ENCODE data around the gene ANP32B. TPM values are rescaled to one million over a fixed set of nuclear protein-coding genes. Genes with fewer than 3 reads are reported as not detected.
A peak's percentile ranks its signal among the peaks of the same experiment; 100 is the strongest.

Gene ANP32B
- total and polyA plus RNA-seq, 11 donors = 16.3 to 78.3 (median 57.8) TPM

- no peak overlapping the region for H3K4me3 ChIP-seq
- DNase-seq (no peak), ATAC-seq (peak in 3 of 4 donors; percentile 18 to 53 (median 49))
- no peaks in the 10 kb centered on the region for H3K27me3 ChIP-seq
- 14 to 27% (median 20%) methylated on average over 2 of the region's 2 CpGs for WGBS, 4 donors
- H3K4me1 ChIP-seq = peaks cover 0 to 24% (median 15%) of the 10 kb centered on the region in 12 donors
- peaks cover 0 to 99% (median 96%) of the 10 kb centered on the region in 9 donors for H3K36me3 ChIP-seq
- intact Hi-C loops (cut with DNase I) = no loop called here
- peak overlapping the region in 5 of 12 donors; percentile 7 to 40 (median 13) for H3K27ac ChIP-seq
- TF ChIP-seq POLR2A (IDR thresholded peaks at IDR 0.05) (no peak), CTCF (IDR thresholded peaks at IDR 0.05) (no peak)
- H3K9me3 ChIP-seq = no peaks in the 10 kb centered on the region
Measured at GRCh38 chr9:98010445-98010844, 27.3 kb downstream of the ANP32B start.

GRCh38 chr9:98011122-98011521, 28.0 kb downstream of the ANP32B start:
- Histone ChIP-seq H3K27ac (peak overlapping the region in 1 of 12 donors; percentile 40), H3K36me3 (peaks cover 0 to 99% (median 96%) of the 10 kb centered on the region in 9 donors), H3K4me1 (peaks cover 0 to 20% (median 15%) of the 10 kb centered on the region in 12 donors), H3K27me3 (no peaks in the 10 kb centered on the region), H3K9me3 (no peaks in the 10 kb centered on the region), H3K4me3 (no peak overlapping the region)
- 80 to 83% (median 81%) methylated on average over 7 of the region's 7 CpGs for WGBS, 4 donors
- TF ChIP-seq POLR2A (IDR thresholded peaks at IDR 0.05) (no peak), CTCF (IDR thresholded peaks at IDR 0.05) (no peak)
- intact Hi-C loops (cut with DNase I) = no loop called here
- no peak for ATAC-seq
- DNase-seq = no peak

- ATAC-seq (no peak), DNase-seq (no peak)
- H3K9me3 ChIP-seq = no peaks in the 10 kb centered on the region
- H3K4me3 ChIP-seq = no peak overlapping the region
- no peak for TF ChIP-seq POLR2A (IDR thresholded peaks at IDR 0.05)
- no peak for TF ChIP-seq CTCF (IDR thresholded peaks at IDR 0.05)
- H3K36me3 ChIP-seq = peaks cover 0 to 91% (median 80%) of the 10 kb centered on the region in 9 donors
- no peaks in the 10 kb centered on the region for H3K27me3 ChIP-seq
- no peak overlapping the region for H3K27ac ChIP-seq
- H3K4me1 ChIP-seq = peaks cover 0 to 39% (median under 1%) of the 10 kb centered on the region in 12 donors
- WGBS, 4 donors = 81 to 92% (median 90%) methylated on average over 4 of the region's 4 CpGs
- intact Hi-C loops (cut with DNase I) = loop anchor here in 2 of 10 donors (2.0 to 5.0 kb wide), 2 partner anchors 31 to 34 kb away; partner anchors contain the start of gene ANP32B (in 1 of the 2)
Measured at GRCh38 chr9:98016137-98016680, 33.1 kb downstream of the ANP32B start.

- Histone ChIP-seq H3K9me3 (no peaks in the 10 kb centered on the region), H3K36me3 (peaks cover 0 to 80% (median 69%) of the 10 kb centered on the region in 9 donors), H3K27ac (peak overlapping the region in 4 of 12 donors; percentile 35 to 64 (median 46)), H3K4me1 (peaks cover 0 to 50% (median 5%) of the 10 kb centered on the region in 12 donors), H3K27me3 (no peaks in the 10 kb centered on the region), H3K4me3 (no peak overlapping the region)
- TF ChIP-seq CTCF (IDR thresholded peaks at IDR 0.05) (no peak), POLR2A (IDR thresholded peaks at IDR 0.05) (no peak)
- ATAC-seq (peak in 3 of 4 donors; percentile 14 to 38 (median 23)), DNase-seq (no peak)
- intact Hi-C loops (cut with DNase I) = loop anchor here in 2 of 10 donors (2.0 to 5.0 kb wide), 2 partner anchors 33 to 35 kb away; partner anchors contain the start of gene ANP32B (in 1 of the 2)
- 42 to 52% (median 47%) methylated on average over 1 of the region's 1 CpG for WGBS, 4 donors
Measured at GRCh38 chr9:98017306-98017705, 34.2 kb downstream of the ANP32B start.

Data from heart left ventricle (tissue), 16 donors.